Fibroblast of pulmonary artery (primary cell): ENCODE results near the gene CEP164.

Experiments
- DNase-seq: peaks from one replicate; pipeline ENCODE4 v3.0.0-alpha.2; 2010; ENCODE audit warnings: low read depth
- H3K4me3 ChIP-seq: replicated peaks from 2 replicates; pipeline ENCODE4 v1.5.1; 2011; ENCODE audit warnings: low read depth, mild to moderate bottlenecking, control low read depth, low read length, moderate library complexity
- CTCF ChIP-seq: IDR thresholded peaks from 2 replicates; pipeline ENCODE4 v1.5.1; 2011; ENCODE audit warnings: mild to moderate bottlenecking, control low read depth, low read length, inconsistent platforms; ENCODE audit errors: missing control alignments

The CEP164 gene

GRCh38 chr11:117428186-117428855 lies 100.7 kb downstream of the CEP164 start:
- no peak for DNase-seq
- H3K4me3 ChIP-seq: no peak overlapping the region
- TF ChIP-seq CTCF: no peak

- no peak overlapping the region for H3K4me3 ChIP-seq
- DNase-seq: no peak
- no peak for TF ChIP-seq CTCF
Observed at GRCh38 chr11:117428856-117429229, 101.2 kb downstream of the CEP164 start.

- H3K4me3 ChIP-seq: no peak overlapping the region
- DNase-seq: no peak
- no peak for TF ChIP-seq CTCF
Observed at GRCh38 chr11:117430293-117430955, 102.8 kb downstream of the CEP164 start.

GRCh38 chr11:117431436-117431835 lies 103.8 kb downstream of the CEP164 start:
- TF ChIP-seq CTCF: no peak
- H3K4me3 ChIP-seq: no peak overlapping the region
- DNase-seq: no peak

DNA sequence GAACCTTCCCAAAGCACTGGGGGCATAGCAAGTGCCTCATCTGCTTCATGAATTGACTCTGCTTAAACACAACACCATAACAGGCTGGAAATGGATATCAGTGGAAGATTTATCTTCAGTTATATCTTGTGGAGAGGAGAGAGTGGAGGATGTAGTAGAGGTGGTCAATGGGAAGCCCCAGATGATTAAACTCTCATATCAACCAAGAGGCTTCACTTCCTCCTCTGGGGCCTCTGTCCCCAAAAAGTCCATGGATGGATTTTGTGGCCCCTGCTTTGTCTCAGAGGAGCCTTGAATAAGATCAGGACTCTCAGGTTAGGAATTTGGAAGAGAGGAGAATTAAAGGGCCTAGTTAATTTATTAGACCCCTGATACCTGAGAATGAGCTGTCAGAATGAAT lies 106.1 kb downstream of the CEP164 start:
- no peak for TF ChIP-seq CTCF
- H3K4me3 ChIP-seq: no peak overlapping the region
- DNase-seq: no peak

DNA sequence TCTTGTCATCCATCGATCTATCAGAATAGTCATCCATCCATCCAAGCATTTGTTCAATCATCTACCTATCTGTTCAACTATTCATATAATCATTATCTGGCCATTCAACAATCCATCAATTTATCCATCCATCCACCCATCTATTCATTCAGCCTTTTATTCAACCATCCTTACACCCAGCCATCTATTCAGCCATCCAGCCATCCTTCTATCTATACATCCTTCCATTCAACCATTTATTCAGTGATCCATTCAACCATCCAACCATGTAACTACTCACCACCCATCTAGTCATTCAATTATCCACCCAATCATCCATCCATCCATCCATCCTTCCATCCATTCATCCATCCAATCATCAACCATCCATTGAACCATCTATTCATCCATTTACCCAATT lies 106.8 kb downstream of the CEP164 start:
- DNase-seq: no peak
- TF ChIP-seq CTCF: no peak
- H3K4me3 ChIP-seq: no peak overlapping the region

DNA sequence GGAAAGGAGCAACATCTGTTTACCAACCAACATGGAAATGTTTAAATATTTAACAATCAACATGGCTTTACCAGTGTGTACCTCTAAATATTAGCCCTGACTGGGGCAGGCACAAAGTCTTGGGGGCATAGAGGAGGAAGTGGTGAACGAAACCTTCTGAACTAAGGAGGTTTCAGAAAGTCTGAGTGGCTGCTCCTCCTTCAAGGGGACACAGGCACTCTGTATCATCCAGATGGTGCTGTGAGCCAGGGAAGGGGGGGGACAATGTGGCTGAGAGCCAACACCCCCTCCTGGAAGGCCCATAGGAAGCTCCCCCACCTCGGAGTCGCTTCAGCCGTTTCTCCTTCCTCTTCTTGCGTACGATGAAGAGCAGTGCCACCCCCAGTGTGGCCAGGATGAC lies 107.7 kb downstream of the CEP164 start:
- H3K4me3 ChIP-seq: no peak overlapping the region
- DNase-seq: no peak
- no peak for TF ChIP-seq CTCF
